ACHN (cell line): ENCODE results near the gene OPRL1.
A peak's percentile ranks its signal among the peaks of the same experiment; 100 is the strongest.

Experiments used
- DNase-seq: peaks from one replicate; pipeline ENCODE4 v3.0.0-alpha.2; 2015
- in situ Hi-C: cut with HindIII; loops from 2 replicates; pipeline ENCODE4 v1.10.0; 2017; ENCODE audit warnings: low sequenced_read_pairs, low pct_ligation_motif_present, low pct_unique_long_range_greater_than_20kb

The OPRL1 gene

DNA sequence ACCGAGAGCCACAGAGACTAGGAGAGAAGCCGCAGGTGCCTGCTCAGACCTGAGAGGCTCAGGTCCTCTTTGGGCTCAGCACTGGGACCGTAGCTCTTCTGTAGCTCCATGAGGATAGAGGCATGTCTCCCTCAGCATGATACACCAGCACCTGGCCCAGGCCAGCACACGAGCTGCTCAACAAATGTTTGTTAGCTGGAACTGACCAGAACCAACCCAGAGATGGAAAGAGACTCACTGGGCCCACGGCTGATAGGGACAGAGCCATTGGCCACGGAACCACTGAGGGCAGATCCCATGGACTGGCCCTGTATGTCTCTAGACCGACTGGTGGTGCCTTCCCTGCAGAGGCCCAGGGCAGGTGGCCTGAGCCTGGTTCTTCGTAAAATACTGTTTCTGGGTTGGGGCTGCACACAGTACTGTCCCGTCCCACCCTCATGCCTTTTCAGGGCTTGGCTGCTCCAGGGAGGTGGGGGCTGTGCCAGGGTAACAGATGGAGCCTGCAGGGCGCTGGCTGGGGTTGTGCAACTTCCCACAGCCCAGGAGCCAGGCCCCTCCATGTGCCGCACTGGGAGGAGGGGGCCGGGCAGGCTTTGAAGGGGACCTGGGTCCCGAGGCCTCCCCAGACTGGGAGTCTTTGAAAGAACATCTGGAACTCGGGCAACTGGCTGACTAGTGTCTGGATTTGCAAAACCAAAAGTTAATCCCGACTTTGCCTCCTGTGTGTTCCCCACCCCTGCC lies 38.7 kb upstream of the OPRL1 start:
- DNase-seq, result no peak
- in situ Hi-C loops, result no loop called here

DNA sequence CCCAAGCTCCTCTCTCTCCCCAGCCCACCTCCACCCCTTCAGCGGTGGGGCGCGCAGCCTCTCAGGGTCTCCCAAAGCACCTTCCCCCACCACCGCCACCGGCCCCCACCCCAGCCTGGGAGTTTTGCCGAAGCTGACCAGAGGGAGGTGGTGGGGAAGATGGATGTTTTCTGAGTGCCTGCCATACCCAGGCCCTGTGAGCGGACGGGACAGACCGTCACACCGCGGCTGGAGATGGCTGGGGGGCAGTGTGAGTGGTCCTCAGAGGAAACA lies 38.2 kb upstream of the OPRL1 start:
- in situ Hi-C loops, result no loop called here

DNA sequence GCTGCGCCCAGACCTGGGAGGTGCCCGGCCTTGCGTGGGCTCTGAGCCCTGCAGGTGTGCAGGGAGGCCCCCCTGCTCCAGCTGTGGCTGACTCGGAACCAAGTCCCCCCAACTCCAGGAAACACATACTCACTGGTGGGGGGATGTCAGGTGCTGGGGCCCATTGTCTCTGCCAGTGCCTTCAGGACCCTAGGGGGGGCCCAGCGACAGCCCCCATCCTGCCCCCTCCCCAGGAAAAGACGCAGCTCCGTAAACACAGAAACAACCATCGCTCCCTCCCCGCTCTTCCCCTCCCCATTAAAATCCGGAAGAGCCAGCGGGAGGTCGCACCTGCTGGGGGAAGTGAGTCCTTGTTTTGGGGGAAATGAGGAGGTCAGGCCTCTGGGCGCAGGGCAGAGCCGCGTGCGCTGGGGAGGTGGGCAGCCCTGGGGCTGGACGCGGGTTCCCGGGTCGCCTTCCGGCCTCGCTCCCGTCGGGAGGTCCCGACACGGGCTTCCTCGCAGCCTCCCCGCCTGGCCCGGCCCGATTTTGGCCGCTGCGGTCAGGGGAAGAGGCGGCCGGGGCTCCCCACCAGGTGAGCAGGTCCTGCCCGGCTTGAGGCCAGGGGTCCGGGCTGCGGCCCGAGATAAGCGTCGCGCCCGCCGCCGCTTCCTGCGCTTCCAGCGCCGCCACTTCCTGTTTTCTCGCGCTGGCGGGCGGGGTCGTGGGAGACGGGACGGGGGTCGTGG lies 37.7 kb upstream of the OPRL1 start:
- DNase-seq, result no peak
- in situ Hi-C loops, result no loop called here

More for the DNA sequence above, 38.2 kb upstream of the OPRL1 start:
- no peak for DNase-seq

DNA sequence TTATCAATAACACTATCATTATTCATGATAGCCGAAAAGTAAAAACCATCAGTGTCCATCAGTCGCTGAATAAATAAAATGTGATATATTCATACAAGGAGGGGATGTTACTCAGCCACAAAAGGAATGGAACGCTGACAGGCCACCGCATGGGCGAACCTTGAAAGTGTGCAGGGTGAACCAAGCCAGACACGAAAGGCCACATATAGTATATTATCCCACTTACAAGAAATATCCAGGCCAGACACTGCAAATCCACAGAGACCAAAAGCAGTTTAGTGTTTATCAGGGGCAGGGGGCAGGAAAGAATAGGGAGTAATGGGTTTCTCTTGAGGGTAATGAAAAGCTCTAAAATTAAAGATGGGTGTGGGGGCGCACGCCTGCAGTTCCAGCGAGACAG lies 36.1 kb upstream of the OPRL1 start:
- in situ Hi-C loops, result no loop called here

DNA sequence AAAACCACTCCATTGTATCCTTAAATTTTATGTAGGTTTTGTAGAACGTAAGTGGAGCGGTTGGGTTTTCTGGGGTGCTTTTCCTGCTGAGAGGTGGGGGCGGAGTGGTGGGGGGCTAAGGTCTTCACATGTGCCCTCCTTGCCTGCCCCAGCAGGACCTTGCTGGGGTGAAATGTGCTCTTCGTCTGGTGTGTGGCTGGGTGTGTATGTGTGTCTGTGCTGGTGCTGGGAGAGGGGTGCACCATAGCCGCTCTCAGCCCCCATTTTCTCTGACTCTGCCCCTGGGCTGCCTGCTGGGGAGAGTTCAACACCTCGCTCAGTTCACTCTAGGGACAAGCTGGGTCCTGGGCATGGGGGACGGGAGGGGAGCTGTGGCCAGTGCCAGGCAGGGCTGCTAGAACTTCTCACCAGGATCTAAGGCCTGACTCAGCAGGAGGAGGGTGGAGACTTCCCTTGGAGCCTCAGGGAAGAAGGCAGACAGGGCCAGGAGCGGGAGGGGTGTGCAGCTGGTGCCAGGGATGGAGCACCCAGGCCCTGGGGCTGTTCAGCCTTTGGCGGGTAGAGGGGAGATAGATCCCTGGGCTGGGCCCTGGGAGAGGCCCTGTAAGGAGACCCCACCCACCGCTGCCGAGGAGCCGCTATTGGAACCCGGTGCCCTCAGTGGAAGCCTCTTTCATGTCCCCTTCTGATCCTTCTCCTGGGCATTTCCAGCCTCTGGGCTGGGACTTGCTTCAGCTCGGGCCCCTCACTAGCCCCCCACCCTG lies 35.2 kb upstream of the OPRL1 start:
- peak; percentile 50 for DNase-seq
- in situ Hi-C loops, result no loop called here

More for the DNA sequence above, 36.1 kb upstream of the OPRL1 start:
- DNase-seq, result no peak

DNA sequence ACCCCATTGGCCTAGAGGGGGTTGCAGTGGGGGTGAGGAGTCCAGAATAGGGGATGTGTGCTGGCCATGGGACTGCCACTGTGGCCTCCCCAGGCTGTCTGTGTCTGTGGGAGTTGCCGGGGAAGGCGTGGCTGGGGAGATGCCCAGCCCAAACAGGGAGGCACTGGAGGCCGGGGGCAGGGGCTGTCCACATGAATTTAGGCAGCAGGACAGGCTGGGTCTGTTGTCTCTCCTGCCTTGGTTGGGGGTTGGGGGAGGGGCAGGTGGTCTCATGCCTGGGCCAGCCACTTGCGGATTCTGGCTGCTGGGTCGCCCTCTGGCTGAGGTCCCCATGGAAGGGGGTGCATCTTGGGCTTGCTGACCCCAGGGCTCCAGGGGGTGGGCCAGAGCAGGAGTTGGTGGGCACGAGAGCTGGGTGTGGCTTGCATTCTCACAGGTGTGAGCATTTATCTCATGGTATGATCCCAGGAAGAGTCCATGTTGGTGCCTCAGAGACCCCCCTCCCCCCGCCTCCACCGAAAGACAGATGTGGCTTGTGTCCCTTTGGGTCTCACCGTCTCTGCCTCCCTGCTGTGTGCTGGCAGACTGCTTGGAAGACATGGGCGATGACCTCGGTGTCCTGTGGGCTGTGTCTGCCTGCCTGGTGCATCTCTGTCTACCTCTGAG lies 34.4 kb upstream of the OPRL1 start:
- in situ Hi-C loops, result no loop called here
- DNase-seq, result no peak

DNA sequence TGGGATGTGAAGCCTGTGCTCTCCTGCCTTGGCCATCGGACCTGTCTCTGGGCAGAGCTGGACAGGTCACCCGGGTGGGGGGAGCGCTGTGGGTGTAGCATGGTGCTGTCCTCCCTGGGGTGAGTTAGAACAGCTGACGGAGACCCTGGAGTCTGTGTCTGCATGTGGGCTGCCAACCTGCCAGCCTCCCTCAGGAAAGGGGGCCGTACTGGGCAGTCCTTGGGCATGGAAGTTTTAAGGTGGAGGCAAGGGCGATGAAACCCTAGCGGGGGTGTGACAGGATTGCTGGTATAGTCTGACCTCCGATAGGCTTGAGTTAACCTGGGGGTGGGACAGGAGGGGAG lies 32.9 kb upstream of the OPRL1 start:
- no peak for DNase-seq
- in situ Hi-C loops, result no loop called here

DNA sequence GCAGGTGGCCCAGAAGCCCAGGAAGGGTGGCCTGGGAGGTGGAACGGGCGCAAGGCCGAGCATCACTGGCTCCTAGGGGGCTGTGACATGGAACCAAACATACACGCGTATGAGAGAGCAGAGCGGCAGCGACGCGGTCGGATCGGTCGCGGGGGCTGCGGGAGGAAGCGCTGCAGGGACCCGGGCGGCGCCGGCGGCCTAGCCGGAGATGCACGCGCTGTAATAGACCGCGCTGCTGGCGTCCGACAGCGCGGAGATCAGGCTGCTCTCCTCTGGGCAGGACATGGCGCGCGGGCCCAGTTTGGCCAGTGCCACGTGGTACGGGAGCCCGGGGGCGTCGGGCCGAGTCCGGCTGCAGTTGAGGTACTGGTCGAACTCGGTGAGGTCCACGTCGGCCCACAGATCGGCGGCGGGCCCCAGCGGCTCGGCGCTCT lies 31.9 kb upstream of the OPRL1 start:
- in situ Hi-C loops, result no loop called here
- DNase-seq, result no peak

DNA sequence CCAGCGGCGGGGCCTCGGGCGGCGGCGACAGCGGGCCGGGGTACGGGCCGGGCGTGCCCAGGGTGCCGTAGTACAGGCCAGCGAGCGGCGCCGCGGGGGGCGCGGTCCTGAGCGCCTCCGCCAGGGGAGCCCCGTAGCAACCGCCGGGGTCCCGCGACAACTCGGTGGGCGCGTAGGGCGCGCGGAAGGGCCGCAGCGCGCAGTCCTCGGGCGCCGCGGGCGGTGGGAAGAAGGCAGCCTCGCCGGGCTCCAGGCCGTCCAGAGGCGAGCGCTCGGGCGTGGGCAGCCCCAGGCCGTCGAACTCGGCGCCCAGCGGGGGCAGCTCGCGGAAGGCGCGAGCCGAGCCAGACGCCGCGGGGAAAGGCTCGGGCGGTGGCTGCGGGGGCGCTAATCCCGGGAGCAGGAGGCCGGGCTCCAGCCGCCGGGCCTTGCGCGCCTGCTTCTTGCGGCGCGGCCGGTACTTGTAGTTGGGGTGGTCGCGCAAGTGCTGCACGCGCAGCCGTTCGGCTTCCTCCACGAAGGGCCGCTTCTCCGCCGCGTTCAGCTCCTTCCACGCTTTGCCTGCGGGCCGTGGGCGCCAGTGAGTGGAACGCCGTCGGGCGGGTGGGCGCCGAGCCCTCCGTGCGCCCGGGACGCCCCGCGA lies 31.4 kb upstream of the OPRL1 start:
- in situ Hi-C loops, result no loop called here
- DNase-seq, result no peak

DNA sequence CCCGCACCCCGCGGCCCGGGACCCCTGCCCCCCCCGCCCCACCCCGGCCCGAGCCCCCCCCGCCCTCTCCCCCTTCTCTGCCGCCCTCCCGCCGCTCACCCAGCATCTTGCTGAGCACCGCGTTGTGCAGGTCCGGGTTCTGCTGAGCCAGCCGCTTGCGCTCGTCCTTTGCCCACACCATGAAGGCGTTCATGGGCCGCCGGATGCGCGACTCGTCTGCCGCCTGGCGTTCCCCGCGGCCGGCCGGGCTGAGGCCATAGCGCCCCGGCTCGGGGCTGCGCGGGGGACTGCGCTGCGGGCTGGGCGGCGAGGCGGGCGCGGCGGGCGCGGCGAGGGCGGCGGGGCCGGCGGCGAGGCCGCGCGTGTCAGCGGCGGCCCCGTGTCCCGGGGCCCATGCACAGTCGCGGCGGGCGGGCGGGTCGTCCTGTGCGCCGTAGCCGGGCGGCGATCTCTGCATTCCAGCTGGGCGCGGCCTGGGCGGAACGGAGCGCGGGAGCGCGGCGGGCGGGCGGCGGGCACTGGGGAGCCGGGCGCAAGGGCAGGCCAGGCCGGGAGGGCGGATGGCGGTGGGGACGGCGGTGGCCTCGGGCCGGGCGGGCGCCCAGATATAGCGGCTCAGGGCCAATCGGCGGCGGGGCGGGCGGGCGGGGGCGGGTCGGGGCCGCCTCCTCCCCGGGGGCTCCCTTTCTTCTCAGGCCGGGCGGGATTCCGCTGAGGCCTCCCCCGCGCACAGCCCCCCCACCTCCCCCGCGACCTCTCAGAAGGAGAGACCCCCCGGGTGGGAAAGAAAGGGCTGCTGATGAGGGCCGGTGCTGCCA lies 30.6 kb upstream of the OPRL1 start, which contains the start of gene SOX18:
Gene SOX18, minus strand, starts transcription at position 580 of the 818 bp plus-strand sequence. Its CDS starts 123 bp downstream, at position 457.
- no peak for DNase-seq
- in situ Hi-C loops, result no loop called here

DNA sequence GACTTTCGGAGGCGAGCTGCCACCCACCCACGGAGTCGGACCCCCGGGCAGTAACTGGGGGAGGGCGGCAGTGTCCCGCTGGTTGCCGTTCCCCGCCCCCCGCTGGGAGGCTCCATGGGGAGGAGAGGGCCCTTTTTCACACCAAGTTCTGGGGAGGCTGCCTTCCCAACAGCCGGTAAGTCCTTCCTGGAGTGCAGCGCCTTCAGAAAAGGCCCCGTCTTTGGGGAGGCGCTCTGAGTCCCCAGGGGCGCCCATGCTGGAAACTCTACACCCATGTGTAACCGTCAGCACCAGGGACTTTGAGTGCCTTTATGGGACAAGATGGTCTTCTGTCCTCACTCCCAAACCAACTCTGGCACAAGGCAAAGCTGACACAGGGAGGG lies 30.0 kb upstream of the OPRL1 start:
- no peak for DNase-seq

DNA sequence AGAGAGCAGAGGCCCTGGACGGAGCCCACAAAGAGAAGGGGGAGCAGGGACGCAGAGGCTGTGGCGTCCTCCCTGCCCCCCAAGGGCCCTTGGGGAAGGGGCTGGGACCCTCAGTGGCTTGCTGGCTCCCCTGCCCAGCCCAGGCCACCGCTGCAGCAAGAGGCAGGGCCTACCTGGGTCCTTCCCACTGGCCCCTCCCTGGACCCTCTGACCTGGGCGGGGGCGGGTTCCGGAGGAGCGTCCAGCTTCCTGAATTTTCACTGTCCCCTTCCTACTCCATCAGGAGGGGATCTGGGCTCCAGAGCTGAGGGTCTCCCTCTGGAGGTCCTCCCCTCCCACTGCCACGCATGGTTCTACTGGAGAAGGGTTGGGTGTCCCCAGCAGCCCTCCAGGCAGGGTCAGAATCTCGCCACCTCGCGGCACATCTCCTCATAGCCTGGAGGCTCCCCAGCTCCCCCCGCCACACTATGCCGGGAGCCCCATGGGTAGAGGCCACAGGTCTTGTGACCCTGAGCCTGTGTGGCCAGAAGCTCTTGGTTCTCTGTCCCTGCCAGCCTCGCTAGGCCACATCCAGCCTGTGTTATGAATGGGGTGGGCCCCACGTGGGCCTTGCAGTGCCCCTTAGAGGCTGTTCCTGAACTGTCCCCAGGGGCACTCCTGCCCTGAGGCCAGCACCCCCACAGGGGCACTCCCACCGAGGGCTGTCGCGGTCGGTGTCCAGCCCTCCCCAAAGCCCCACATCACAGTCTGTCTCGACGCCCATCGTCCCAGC lies 29.4 kb upstream of the OPRL1 start:
- in situ Hi-C loops, result no loop called here
- DNase-seq, result no peak

More for the DNA sequence above, 30.0 kb upstream of the OPRL1 start:
- in situ Hi-C loops, result no loop called here

DNA sequence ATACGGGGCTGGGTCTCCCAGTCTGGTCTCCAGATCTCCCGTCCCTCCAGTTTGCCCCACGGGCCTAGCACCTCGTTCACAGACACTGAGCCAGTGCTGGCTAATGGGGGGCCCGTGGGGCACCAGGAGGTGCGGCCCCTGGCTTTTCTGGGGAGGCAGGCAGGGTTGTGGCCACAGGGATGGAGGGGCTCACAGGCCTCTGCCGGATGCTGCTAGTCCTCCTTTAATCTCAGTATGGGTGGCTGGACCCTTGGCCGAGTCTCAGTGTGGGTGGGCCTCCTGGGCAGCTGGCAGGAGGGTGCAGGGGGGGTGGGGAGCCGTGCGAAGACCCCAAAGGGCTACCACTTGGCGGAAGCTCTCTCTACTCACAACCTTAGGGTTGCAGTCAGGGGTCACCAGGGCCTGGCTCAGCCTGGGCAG lies 28.8 kb upstream of the OPRL1 start:
- in situ Hi-C loops, result no loop called here
- DNase-seq, result no peak

DNA sequence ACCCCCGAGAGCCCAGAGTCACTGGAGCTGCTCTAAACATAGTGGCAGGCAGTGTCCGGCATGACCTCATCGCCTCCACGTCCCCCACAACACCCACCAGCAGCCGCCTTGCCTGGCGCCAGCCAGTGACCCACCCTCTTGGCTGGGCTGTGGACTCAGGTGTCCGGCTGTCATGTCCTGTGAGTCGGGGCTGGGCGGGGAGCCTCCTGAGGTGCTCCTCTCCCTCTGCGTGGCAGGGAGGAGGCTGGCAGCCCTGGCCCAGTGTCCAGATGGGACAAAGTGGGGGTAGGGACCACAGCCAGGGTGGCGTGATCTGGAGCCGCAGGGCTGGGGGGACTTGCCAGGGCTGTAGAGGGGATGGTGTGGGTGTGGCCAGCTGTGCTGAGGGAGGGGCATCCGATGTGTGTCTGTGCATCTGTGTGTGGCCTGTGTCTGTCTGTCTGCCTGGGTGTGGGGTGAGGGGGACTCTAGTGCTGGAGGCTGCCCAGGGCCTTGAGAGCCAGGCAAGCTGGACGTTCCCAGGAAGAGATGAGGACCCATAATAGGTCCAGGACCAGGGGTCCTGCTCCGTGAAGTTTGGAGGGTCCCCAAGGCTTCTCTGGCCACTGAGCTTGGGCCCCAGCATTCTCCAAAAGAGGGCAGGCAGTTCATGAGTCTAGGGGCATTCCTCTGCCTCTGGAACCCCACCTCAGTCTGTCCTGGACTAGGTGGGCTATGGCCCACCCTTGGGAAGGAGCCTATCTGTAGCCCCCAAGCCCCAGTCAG lies 28.1 kb upstream of the OPRL1 start:
- in situ Hi-C loops, result no loop called here
- no peak for DNase-seq

DNA sequence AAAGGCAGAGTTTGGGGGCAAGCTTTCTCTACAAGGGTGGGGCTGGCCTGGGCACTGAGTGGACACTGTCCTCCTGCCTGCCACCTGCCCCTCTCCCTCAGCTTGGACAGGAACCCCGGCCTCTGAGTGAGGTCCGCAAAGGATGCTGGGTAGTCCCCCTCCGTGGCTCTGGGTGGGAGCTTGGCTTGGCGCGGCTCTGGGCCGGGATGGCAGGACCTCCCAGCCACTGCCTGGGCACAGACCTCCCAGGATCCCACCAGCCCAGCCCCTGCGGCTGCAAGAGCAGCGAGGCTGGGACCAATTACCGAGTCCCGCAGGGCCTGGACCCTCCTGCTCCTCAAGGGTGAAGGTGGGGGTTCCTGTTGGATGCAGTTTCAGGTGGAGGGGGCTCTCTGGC lies 27.6 kb upstream of the OPRL1 start:
- no peak for DNase-seq
- in situ Hi-C loops, result no loop called here

DNA sequence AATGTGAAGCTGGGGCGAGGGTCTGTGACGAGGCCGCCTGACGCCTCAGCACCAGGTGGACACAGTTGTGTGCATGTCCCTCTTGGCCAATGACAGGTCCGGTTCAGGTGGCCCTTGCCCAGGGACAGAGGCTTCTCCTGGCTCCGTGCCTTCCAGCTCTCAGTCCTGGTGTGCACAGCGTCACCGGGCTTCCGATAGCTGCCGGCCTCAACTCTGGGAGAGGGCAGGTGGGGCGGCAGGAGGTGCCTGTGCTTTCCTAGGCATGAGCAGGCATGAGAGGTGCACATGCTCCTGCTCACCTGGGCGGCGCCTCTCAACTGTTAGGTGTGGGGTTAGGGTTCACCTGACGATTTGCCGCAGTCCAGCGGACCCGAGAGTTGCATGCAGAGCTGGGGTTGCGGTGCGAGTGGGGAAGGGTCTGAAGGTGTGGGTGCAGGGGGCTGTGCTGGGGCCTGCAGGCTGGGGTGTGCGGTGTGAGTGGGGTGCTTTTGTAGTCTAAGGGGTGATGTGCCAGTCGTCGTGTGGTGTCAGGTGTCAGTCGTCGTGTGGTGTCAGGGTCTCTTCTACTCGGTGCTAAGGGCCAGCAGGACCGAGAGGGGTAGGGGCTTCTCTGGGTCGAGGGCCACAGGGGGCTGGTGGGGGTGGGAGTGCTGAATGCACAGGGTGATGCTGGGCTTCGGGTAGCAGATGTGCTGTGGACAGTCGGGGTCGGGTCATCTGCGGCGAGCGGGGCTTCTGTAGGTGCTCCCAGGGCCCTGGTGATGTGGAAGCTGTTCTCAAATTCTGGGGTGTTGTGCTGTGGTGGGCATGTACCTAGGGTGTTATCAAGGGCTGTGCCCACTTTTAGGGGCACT lies 26.7 kb upstream of the OPRL1 start:
- DNase-seq, result no peak
- in situ Hi-C loops, result no loop called here
